ENCODE measurements around the gene CLK3. TPM values are rescaled to one million over a fixed set of nuclear protein-coding genes. Genes with fewer than 3 reads are reported as not detected.
A peak's percentile ranks its signal among the peaks of the same experiment; 100 is the strongest.

The CLK3 gene
- total RNA-seq, 2 donors from 2014 or later = 37.7 to 42.3 TPM

DNA sequence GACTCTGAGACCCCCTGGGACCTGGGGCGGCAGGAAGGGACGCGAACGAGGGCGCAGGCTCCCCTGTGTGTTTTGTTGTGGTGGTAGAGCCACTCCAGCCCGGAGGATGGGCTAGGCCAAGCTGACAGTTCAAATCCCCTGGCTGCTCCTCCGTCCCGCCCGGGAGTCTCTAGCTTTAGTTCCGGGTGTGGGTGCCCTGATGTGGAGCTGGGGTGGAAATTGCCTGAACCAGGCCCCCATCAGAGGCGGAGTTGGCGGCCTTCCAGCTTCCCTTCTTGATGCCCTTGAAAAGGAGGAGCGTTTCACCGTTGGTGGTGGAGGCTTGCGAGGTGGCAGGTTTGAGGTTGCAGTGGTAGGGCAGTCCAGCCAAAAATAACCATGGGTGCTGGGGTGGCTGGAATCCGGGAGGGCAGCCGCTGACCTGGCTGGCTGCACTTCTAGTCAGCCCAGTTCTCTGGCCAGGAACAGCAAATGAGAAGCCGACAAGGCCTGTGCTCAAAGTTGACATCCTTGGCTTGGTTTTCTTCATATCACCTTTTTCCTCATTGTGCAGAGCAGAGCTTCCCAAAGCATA lies 817 bp downstream of the CLK3 start:
- peak; percentile 94 for DNase-seq (ENCODE audit: low spot score)
- intact Hi-C loops (cut with DNase I) = loop anchor here (5.0 to 10.0 kb wide), 2 partner anchors 72 to 74 kb away; partner anchors contain the start of gene ARID3B (in 2 of the 2)

DNA sequence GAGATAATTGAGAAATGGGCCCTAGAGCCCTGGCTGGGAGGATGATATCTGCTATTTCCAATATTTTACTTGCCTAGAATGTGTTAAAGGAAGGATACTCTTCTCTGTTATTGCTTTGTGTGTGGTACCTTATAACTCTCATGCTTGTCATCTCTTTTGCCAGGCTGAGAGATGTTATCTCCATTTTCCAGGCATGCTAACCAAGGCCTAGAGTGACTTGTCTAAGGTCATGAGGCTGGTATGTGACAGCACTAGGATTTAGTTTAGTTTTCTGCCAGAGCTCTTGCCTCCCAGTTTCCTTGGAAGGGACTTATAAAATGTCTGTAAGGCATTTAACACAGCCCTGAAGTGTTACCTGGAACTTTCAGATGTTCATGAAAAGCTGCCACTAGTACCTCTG lies 1.4 kb downstream of the CLK3 start:
- intact Hi-C loops (cut with DNase I) = loop anchor here (5.0 to 10.0 kb wide), 2 partner anchors 72 to 75 kb away; partner anchors contain the start of gene ARID3B (in 2 of the 2)
- no peak for DNase-seq (ENCODE audit: low spot score)

DNA sequence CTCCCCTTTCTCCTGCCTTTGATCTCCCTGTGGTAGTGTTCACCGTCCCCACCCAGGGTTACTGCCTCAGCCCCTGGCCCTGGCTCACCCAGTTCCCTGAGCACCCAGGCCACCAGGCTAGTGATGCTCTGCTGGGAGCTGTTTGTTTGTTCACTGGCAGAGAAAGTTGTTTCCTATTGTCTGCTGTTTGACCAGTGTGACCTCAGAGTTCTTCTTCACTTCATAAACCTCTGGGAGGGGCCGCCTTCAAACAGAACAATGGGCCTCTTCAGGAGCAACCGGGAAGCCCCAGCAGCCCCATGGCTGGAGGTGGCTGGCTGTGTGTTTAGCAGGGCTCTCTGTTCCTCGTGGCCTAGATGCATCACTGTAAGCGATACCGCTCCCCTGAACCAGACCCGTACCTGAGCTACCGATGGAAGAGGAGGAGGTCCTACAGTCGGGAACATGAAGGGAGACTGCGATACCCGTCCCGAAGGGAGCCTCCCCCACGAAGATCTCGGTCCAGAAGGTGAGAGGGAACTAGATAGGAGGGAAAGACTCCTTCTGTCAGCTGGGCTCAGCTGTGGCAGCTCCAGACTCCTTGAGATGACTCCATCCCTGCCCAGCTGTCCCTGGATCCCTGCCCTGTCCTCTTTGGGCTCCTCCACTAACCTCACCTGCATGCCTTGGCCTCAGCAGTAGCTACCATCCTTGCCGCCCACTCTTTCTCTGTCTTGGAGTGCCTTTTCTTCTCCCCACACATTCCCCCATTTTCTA lies 3.4 kb downstream of the CLK3 start:
- DNase-seq (ENCODE audit: low spot score) = no peak
- intact Hi-C loops (cut with DNase I) = loop anchor here (5.0 to 10.0 kb wide), 2 partner anchors 74 to 77 kb away; partner anchors contain the start of gene ARID3B (in 2 of the 2)

DNA sequence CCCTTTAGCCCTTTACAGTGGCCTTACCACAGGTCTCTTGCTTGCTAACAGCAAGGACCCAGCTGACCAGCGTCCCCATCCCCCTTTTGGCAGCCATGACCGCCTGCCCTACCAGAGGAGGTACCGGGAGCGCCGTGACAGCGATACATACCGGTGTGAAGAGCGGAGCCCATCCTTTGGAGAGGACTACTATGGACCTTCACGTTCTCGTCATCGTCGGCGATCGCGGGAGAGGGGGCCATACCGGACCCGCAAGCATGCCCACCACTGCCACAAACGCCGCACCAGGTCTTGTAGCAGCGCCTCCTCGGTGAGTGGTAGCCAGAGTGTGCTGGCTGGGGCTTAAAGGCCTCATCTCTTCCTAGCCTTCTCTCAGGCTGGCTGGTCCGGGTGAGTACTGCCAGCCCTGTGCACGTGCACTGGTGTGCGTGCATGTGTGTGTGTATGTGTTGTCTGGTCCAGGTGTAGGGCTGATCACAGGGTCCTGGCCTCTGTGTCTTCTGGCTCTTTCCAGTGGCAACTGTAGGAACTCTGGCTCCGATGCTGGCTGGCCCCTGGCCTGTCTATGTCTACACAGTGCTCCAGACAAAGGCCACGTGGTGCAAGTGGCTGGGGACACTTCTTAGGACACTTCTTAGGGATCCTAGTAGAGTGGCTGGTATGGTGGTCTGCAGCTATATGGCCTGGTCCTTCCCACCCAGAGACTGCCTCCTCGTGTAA lies 4.4 kb downstream of the CLK3 start:
- intact Hi-C loops (cut with DNase I) = loop anchor here (5.0 to 10.0 kb wide), 2 partner anchors 75 to 78 kb away; partner anchors contain the start of gene ARID3B (in 2 of the 2)

DNA sequence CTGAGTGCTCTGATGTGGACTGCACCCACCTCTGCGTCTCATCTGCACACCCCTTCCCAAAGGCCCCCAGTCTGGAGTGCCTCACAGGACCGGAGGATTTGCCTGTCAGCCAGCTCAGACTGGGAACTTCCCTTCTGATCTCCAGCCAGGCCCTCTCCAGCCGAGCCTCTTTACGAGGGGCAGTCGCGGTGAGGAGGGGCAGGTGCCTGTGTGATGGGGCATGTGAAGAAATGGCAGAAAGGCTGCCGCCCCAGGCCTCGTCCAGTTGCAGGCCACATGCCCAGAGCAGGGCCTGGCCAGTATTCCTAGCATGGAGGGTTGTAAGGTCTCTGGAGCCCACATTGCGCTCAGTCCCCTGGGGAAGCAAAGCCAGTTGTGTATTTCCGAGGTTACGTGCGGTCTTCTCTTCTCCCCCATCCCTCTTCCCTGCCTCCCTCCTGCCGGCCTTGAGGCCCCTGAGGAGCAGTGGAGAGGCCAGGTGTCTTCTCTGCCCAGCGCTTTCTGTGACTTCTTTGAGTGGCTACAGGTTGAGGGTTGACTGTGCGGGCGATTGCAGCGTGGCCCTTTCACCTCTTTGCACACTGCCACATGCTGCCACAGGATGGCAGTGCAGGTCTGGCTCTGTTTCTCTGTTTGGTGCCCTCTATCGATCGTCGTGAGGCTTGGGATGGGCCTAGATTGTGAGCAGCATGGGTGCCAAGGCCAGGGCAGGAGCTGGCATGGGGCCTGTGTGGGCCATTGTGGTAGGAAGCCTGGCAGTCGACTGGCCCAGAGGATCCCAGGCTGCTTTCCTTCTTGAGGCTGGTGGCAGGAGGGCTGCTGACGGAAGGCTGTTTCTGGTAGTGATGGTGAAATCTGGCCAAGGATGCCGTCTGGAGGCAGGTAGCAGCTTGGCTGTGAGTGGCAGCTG lies 5.3 kb downstream of the CLK3 start:
- no peak for DNase-seq (ENCODE audit: low spot score)
- intact Hi-C loops (cut with DNase I) = no loop called here

More for the DNA sequence above, 4.4 kb downstream of the CLK3 start:
- DNase-seq (ENCODE audit: low spot score) = no peak

DNA sequence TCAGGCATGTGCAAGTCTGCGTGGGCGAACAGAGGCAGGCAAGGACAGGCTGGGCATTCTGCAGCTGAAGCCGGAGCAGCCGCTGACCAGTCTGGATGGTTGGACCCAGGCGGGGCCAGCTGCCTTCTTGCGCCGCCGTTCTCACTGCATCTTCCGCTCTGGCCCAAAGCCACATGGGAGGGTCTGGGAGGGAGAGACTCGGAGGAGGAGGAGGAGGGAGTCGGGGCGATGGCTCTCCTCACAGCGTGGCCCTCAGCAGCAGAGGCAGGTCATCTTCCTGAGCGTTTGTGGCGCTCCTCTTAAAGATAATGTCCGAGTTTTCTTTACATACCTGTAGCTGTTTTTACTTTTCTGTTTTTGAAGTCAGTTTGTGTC lies 5.9 kb downstream of the CLK3 start:
- DNase-seq (ENCODE audit: low spot score) = no peak
- intact Hi-C loops (cut with DNase I) = no loop called here

DNA sequence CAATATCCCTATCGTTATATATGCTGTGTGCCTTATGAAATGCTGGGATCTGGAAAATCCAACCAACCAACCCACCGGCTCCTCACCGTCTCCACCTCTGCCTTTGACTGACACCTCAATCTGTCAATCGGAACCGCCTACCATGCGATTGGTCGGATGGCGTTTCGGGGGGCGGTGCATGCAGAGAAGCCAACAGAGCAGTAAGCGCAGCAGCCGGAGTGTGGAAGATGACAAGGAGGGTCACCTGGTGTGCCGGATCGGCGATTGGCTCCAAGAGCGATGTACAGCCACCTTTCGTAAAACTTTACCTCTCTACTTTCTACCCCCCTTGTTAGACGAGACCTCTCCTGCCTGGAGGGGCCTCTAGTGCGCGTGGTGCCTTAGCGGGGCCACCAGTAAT lies 6.3 kb downstream of the CLK3 start:
- no peak for DNase-seq (ENCODE audit: low spot score)
- intact Hi-C loops (cut with DNase I) = no loop called here

DNA sequence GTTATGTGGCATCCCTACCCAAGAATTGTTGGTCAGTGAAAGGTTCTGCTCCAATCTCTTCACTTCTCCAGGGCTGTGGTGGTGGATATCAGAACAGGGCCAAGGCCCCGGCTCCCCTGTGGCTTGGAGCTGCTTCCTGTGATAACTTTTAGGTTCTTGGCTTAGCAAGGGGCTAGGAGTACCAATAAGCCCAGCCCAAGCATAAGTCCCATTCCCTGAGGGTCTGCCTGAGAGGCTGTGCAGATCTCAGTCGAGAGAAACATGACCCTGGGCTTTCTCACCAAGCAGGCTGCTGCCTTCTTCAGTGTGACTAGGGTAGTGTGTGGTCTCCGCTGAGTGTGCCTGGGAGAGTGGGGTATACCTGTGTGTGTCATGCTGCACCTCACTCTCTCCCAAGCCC lies 7.1 kb downstream of the CLK3 start:
- intact Hi-C loops (cut with DNase I) = no loop called here
- no peak for DNase-seq (ENCODE audit: low spot score)

DNA sequence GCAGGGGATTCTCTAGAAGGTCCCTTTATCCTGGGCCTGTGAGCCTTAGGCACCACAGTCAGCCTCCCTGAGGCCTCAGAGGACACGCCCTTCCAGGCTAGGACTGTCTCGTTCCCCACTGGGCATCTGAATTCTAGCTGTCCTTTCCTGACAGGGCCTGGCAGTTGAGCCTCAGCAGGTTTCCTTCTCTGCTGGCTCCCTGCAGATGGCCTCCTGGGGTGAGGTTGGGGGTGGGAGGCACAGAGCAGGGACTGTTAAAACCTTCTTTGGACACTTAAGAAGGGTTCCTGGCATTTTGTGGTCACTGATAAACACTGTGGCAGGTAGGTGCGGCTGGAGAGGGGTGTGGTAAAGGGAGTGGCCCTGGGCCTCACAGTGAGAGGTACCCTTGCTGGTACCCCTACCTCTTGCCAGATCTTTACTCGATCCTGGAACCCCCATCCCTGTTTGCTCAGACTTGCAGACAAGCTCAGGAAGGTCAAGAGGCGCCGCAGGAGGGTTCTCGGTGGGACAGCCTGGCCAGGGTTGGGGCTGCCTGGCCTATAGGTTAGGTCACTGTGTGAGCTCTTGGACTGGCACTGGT lies 8.5 kb downstream of the CLK3 start:
- intact Hi-C loops (cut with DNase I) = no loop called here
- DNase-seq (ENCODE audit: low spot score) = peak; percentile 54

DNA sequence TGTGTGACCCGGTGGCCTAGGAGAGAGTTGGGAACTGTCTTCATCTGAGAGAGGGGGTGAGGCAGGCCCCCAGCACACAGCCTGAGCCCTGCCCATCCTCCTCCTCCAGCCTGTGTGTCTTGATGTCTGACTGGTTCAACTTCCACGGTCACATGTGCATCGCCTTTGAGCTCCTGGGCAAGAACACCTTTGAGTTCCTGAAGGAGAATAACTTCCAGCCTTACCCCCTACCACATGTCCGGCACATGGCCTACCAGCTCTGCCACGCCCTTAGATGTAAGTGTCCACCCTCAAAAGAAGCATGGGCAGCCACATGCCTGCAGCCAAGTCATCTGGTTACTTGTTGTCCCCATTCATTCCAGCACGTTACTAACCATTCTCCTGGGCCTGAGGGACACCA lies 10.1 kb downstream of the CLK3 start:
- peak; percentile 60 for DNase-seq (ENCODE audit: low spot score)
- intact Hi-C loops (cut with DNase I) = no loop called here

DNA sequence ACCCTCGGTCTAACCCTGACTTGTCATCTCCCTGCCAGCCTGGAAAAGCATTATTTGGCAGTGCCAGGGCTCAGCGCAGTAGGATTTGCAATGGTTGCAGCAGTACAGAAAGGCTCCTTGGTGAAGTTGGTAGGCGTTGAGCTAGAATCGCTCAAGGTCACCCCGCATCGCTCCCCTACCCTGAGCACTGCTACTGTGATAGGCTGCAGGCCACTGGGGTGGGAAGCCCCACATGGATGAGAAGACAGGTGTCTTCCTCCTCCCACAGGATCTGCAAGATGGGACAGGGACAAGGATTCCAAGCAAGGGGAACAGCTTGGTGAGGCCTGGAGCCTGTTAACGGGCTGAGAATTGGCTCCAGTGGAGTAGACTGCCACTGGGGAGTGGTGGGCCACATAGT lies 10.7 kb downstream of the CLK3 start:
- intact Hi-C loops (cut with DNase I) = no loop called here
- peak; percentile 36 for DNase-seq (ENCODE audit: low spot score)

DNA sequence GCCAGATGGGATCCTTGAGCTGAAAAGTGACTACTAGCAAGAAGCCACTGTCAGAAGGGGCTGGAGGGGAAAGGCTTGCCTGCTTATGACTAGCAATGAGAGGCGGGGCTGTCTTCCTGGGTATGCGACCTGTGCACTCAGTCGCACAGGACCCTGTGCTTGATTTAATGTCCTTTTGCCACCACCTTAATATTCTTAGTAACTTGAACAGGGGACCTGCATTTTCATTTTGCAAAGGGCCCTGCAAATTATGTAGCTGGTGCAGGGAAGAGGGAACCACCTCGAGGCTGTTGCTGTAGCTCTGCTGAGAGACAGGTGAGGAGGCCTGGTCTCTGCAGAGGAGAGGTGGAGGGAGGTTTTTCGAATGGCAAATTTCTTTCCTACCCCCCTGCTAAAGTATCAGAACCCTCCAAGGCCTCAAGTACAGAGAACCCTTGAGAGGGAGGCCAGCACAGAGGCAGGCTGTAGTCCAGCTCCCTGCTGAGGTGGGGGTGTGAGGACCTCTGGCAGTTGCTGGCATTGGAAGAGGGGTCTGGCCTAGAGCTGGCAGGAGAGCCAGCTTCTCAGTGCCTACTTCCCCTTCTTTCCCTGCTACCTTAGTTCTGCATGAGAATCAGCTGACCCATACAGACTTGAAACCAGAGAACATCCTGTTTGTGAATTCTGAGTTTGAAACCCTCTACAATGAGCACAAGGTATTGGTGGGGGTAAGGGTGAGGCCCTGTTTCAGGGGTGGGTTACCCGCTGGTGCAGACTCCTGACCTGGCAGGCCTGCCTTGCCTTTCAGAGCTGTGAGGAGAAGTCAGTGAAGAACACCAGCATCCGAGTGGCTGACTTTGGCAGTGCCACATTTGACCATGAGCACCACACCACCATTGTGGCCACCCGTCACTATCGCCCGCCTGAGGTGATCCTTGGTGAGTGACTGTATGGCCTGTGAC lies 11.4 kb downstream of the CLK3 start:
- intact Hi-C loops (cut with DNase I) = no loop called here
- peak; percentile 70 for DNase-seq (ENCODE audit: low spot score)

DNA sequence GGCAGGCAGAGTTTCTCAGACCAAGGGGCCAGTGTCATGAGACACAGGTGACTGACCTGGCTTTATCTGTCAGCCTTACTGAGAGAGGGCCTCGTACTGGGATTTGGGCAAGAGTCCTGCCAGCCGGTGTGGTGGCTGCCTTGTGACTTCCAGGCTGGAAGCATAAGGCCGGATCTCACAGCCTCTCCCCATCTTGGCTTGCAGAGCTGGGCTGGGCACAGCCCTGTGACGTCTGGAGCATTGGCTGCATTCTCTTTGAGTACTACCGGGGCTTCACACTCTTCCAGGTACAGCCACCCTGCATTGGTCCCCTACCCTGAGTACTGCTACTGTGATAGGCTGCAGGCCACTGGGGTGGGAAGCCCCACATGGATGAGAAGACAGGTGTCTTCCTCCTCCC lies 12.1 kb downstream of the CLK3 start:
- intact Hi-C loops (cut with DNase I) = no loop called here

DNA sequence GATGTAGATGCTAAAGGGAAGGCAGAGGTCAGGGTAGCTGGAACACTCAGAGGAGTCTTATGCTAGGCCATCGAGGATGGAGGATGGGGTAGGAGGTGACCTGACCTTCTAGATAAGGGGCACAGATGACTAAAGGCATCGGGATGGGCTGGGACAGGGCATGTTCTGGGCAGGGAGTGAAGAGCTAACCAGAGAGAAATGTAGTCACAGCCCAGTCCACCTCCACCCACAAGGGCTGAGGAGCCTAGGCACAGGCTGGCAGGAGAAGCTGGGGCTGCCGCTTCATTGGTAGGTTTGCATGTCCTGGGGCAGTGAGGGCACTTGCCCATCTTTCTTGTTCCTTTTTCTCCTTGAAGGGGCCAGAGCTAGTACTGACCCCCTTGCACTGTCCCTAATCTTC lies 12.6 kb downstream of the CLK3 start:
- DNase-seq (ENCODE audit: low spot score) = peak; percentile 54
- intact Hi-C loops (cut with DNase I) = no loop called here

More for the DNA sequence above, 12.1 kb downstream of the CLK3 start:
- peak; percentile 49 for DNase-seq (ENCODE audit: low spot score)

DNA sequence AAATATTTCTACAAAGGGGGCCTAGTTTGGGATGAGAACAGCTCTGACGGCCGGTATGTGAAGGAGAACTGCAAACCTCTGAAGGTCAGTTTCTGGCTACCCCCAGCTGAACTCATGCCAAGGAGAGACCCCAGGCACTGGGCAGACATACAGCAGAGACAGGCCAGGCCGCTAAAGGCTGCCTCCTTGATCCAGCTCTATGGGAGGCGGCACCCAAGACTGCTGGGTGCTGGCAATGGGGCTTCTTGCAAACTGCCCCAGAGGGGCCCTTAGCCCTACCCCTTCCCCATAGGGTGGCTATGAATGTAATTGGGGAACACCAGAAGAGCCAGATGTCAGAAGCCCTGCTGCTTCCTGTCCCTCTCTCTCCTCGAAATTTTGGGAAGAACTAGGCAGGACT lies 13.3 kb downstream of the CLK3 start:
- intact Hi-C loops (cut with DNase I) = no loop called here
- peak; percentile 57 for DNase-seq (ENCODE audit: low spot score)

DNA sequence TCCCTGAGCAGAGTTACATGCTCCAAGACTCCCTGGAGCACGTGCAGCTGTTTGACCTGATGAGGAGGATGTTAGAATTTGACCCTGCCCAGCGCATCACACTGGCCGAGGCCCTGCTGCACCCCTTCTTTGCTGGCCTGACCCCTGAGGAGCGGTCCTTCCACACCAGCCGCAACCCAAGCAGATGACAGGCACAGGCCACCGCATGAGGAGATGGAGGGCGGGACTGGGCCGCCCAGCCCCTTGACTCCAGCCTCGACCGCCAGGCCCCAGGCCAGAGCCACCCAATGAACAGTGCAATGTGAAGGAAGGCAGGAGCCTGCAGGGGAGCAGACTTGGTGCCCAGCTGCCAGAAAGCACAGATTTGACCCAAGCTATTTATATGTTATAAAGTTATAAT lies 14.1 kb downstream of the CLK3 start:
- peak; percentile 53 for DNase-seq (ENCODE audit: low spot score)
- intact Hi-C loops (cut with DNase I) = loop anchor here (5.0 to 10.0 kb wide), 5 partner anchors 138 to 1133 kb away; no protein-coding TSS in a partner anchor

DNA sequence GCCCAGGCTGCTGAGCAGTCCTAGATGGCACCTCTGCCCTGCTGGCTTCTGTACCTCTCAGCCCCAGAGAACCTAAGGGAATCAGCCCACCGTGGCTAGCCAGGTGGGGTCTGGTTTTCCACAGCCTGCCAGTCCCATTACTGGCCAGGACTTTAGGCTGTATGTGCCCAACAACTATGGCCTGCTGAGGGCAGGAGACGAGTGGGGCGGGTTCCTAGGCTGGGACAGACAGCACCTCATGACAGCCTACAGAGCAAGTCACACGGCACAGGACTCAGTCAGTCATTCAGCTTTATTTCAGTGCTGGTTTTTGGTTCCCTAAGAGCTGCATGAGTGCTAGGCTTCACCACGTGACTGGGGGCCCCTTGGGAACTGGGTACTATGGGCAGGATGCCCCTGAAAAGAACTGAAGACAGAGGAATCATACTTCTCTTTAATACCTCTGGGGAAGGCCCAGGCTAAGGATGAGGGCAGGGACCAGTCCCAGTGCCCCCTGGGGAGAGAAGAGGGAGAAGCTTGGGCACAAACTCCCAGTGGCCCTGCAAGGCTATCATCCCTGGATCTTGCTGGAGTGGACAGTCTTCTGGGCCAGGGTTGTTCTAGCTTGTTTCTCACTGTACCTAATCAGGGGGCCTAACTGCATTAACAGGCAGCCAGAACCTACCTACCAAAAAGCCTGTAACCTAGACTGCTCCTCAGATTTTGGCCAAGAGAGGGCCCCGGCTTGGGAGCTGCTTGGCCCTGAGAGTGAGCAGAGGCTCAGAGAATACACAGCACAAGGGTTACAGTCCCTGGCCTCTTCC lies 14.8 kb downstream of the CLK3 start:
- peak; percentile 78 for DNase-seq (ENCODE audit: low spot score)
- intact Hi-C loops (cut with DNase I) = loop anchor here (5.0 to 10.0 kb wide), 5 partner anchors 137 to 1132 kb away; no protein-coding TSS in a partner anchor
